Right lobe of liver (tissue), 6 donors: ENCODE data around the gene SNRNP48. TPM values are rescaled to one million over a fixed set of nuclear protein-coding genes. Genes with fewer than 3 reads are reported as not detected.
A peak's percentile ranks its signal among the peaks of the same experiment; 100 is the strongest.

Source experiments
- ATAC-seq, 4 donors: fragments of 200-7000 bp; cut with Tn5 transposase; one replicate each; pipeline ENCODE4 v1.9.1; 2020; ENCODE audit warnings: mild to moderate bottlenecking in 4 of 4, moderate library complexity in 4 of 4
- DNase-seq, 3 donors: peaks; one replicate each; pipeline ENCODE4 v3.0.0-alpha.2; 2020
- H3K27ac ChIP-seq, 3 donors: fragments of 200-600 bp; one replicate each; pipeline ENCODE4 v1.8.0; 2022
- H3K27me3 ChIP-seq, 2 donors: fragments of 200-600 bp; one replicate each; pipeline ENCODE4 v1.8.0; 2022
- H3K36me3 ChIP-seq, 4 donors: fragments of 200-600 bp; sonication (generic) in 1 of 4; one replicate each; pipeline versions ENCODE4 v1.5.1 to v1.8.0; 2017 to 2022; ENCODE audit warnings: control low read depth in 1 of 4
- H3K4me1 ChIP-seq, 4 donors: fragments of 200-600 bp; sonication (generic) in 1 of 4; one replicate each; pipeline versions ENCODE4 v1.5.1 to v1.8.0; 2017 to 2022; ENCODE audit warnings: control low read depth in 1 of 4
- H3K4me3 ChIP-seq, 3 donors: fragments of 200-600 bp; one replicate each; pipeline ENCODE4 v1.8.0; 2022
- H3K9me3 ChIP-seq, 4 donors: fragments of 200-600 bp; sonication (generic) in 1 of 4; one replicate each; pipeline versions ENCODE4 v1.5.1 to v1.8.0; 2017 to 2022; ENCODE audit warnings: control low read depth in 1 of 4
- POLR2A ChIP-seq: fragments of 450-650 bp; IDR thresholded peaks from one replicate; pipeline ENCODE4 v1.6.1; 2017; ENCODE audit warnings: antibody characterized with exemption, mild to moderate bottlenecking
- WGBS: methylation state at CpG from one replicate; pipeline ENCODE4 v1.1.6; 2018; ENCODE audit warnings: low coverage, low lambda C conversion rate; ENCODE audit not compliant: insufficient coverage; ENCODE audit errors: missing lambda C conversion rate; 5-methylcytosine and 5-hydroxymethylcytosine counted together
- intact Hi-C, 2 donors: fragments of 100-400 bp; cut with DNase I; formaldehyde crosslinking; loops; one replicate each; pipeline versions ENCODE4 v1.11.2 to v1.14.1; 2022
- total RNA-seq, 6 experiments: library from RNA; depleted of rRNA in 2 of 6; stranded (reverse); fragments of >200 nt in 2 of 6; fragmentation: NEBNext Ultra II Directional in 3 of 6; extraction: Animal tissue kit (Norgen Biotek cat#: 25700) in 3 of 6; gene quantifications; one replicate each; pipeline versions ENCODE4 v1.1.0 to v1.2.4, GENCODE V29; 2016 to 2023
- TF ChIP-seq, protein P1 (sequence below), 4 donors: fragments of 200-600 bp in 3 of 4; fragments of 450-650 bp in 1 of 4; IDR thresholded peaks; one replicate each; pipeline versions ENCODE4 v1.5.1 to v1.8.0; 2016 to 2022; ENCODE audit warnings: antibody characterized with exemption in 4 of 4, mild to moderate bottlenecking in 2 of 4
- donor health status: DM: no; HTN: yes; CAD: no.
- donor health status: DM: no; HTN: no; CAD: no.
- donor health status: DM: no; HTN: no; CAD: no.
- donor health status: DM: no; HTN: yes; CAD: no.
- donor health status: DM: no; HTN: yes; CAD: no.

The SNRNP48 gene
- total RNA-seq, 6 experiments from 2014 or later, result 4.7 to 13.7 (median 7.0) TPM

DNA sequence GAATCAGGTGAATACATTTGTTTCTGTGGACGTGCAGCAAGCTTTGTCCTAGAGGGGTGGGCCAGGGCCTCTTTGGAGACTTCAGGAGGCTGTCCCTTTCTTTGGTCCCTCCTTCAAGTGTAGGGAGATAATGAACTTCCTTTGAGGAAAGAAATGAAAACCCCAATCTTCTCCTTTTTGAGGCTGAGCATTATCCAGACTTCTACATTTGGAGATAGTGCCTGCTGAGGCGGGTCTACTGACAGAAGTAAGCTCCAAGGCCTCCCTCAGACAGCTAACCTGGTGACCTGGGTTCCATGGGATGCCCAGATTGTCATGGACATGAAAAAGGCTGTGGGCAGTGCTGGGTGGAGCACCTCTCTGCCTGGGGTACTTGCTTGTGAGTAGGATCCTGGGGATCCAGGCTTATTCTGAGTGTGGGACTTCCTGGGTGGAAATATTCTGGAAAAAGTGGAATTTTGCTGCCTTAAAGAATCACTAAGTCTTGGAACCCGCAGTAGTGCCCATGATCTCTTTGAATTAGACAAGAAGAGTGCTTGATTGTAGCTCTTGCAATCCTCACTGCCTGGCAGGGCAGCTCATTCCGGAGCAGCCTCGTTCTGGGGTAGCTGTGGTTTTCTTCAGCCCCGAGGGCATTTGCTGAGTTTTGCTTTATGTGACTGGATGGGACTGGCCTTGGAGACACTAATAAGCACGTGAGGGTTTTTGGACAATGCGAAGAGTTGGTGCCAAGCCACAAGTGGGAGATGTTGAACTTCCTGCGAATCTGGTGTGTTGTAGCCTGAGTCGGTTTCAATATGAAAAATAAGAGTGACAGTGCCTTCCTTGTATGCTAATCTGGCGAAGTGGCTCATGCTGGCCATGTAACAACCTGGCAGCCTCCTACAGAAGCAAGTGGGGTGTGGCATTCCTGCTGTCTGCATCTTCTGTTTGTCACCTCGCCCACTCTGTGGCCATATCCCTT is 28.1 kb downstream of the SNRNP48 start:
- DNase-seq (peak in 1 of 3 donors; percentile 28), ATAC-seq (peak; percentile 50 to 62 (median 54))
- 42% methylated on average over 4 of the region's 12 CpGs for WGBS
- TF ChIP-seq POLR2A, result no peak
- TF ChIP-seq, protein P1, sequence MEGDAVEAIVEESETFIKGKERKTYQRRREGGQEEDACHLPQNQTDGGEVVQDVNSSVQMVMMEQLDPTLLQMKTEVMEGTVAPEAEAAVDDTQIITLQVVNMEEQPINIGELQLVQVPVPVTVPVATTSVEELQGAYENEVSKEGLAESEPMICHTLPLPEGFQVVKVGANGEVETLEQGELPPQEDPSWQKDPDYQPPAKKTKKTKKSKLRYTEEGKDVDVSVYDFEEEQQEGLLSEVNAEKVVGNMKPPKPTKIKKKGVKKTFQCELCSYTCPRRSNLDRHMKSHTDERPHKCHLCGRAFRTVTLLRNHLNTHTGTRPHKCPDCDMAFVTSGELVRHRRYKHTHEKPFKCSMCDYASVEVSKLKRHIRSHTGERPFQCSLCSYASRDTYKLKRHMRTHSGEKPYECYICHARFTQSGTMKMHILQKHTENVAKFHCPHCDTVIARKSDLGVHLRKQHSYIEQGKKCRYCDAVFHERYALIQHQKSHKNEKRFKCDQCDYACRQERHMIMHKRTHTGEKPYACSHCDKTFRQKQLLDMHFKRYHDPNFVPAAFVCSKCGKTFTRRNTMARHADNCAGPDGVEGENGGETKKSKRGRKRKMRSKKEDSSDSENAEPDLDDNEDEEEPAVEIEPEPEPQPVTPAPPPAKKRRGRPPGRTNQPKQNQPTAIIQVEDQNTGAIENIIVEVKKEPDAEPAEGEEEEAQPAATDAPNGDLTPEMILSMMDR (IDR thresholded peaks at IDR 0.05), result no peak
- no peak overlapping the region for H3K27ac ChIP-seq
- no peak overlapping the region for H3K4me3 ChIP-seq
- H3K36me3 ChIP-seq, result peaks cover 0 to 2% (median 0%) of the 10 kb centered on the region in 4 donors
- intact Hi-C loops, result loop anchor here in 1 of 2 donors (10.0 kb wide), 2 partner anchors 193 to 323 kb away; no protein-coding TSS in a partner anchor
- peaks cover 0 to 6% (median 0%) of the 10 kb centered on the region in 4 donors for H3K4me1 ChIP-seq
- H3K9me3 ChIP-seq, result no peaks in the 10 kb centered on the region
- H3K27me3 ChIP-seq, result no peaks in the 10 kb centered on the region

DNA sequence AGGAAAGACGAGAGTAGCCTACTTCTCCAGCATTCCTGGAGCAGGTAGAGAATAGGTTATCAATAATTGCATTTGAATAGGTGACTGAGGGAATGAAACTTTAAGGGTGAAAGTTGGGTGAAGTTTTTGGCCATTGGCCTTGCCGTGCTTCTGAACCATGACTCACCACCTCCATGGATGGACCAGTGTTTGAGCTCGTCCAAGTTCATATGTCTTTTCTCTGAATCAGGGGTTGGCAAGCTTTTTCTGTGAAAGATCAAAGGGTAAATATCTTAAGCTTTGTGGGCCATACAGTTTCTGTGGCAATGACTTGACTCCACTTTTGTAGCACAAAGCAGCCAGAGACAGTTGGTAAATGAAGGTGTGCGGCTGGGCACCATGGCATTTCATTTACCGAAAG is 31.8 kb downstream of the SNRNP48 start:
- intact Hi-C loops, result no loop called here
- Histone ChIP-seq H3K9me3 (no peaks in the 10 kb centered on the region), H3K27ac (no peak overlapping the region), H3K27me3 (no peaks in the 10 kb centered on the region), H3K4me1 (no peaks in the 10 kb centered on the region), H3K36me3 (no peaks in the 10 kb centered on the region), H3K4me3 (no peak overlapping the region)
- WGBS, result 77% methylated on average over 3 of the region's 5 CpGs
- DNase-seq (no peak), ATAC-seq (no peak)
- no peak for TF ChIP-seq POLR2A
- TF ChIP-seq, protein P1 (IDR thresholded peaks at IDR 0.05), result no peak

- DNase-seq (no peak), ATAC-seq (no peak)
- TF ChIP-seq, protein P1 (IDR thresholded peaks at IDR 0.05), result no peak
- H3K36me3 ChIP-seq, result no peaks in the 10 kb centered on the region
- no peaks in the 10 kb centered on the region for H3K4me1 ChIP-seq
- no peaks in the 10 kb centered on the region for H3K9me3 ChIP-seq
- 64% methylated on average over 4 of the region's 4 CpGs for WGBS
- intact Hi-C loops, result no loop called here
- no peak overlapping the region for H3K4me3 ChIP-seq
- no peak overlapping the region for H3K27ac ChIP-seq
- H3K27me3 ChIP-seq, result no peaks in the 10 kb centered on the region
These were observed 35.1 kb downstream of the SNRNP48 start for GRCh38 chr6:7624796-7625710.

DNA sequence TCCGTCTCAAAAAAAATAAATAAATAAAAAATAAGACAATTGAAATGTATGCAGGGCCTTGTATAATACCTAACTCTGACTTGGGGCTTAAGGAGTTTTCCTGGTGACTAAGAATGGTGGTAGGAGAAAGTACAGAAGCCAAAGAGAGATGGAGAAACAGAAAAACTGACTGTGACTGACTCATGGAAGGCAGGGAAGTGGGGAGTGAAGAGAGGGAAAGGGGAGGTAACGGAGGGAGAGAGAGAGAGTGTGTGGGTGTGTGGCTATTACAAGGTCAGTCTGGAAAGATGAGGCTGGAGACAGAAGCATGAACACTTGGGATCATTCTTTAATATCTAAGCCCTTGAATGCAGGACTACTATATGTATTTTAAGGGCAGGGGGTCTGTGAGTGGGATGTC is 38.5 kb downstream of the SNRNP48 start:
- H3K36me3 ChIP-seq, result no peaks in the 10 kb centered on the region
- DNase-seq, result no peak
- 70% methylated on average over 2 of the region's 2 CpGs for WGBS
- intact Hi-C loops, result no loop called here
- TF ChIP-seq, protein P1 (IDR thresholded peaks at IDR 0.05), result no peak
- TF ChIP-seq POLR2A, result no peak
- H3K27me3 ChIP-seq, result no peaks in the 10 kb centered on the region
- no peak for ATAC-seq
- H3K9me3 ChIP-seq, result no peaks in the 10 kb centered on the region
- H3K27ac ChIP-seq, result no peak overlapping the region
- H3K4me3 ChIP-seq, result no peak overlapping the region
- no peaks in the 10 kb centered on the region for H3K4me1 ChIP-seq
